Endometrium (tissue), 2 donors: ENCODE results near the gene ALDH5A1.

Experiments used
- FAIRE-seq: peaks from 2 replicates; lab custom pipeline; 2012; peaks lifted over from hg19 to GRCh38; lab: Jason Lieb, UNC
- donor health status: control.
- donor health status: control.

ALDH5A1 gene

GRCh38 chr6:24524805-24525204 is 30.0 kb downstream of the ALDH5A1 start:
- no peak for FAIRE-seq

DNA sequence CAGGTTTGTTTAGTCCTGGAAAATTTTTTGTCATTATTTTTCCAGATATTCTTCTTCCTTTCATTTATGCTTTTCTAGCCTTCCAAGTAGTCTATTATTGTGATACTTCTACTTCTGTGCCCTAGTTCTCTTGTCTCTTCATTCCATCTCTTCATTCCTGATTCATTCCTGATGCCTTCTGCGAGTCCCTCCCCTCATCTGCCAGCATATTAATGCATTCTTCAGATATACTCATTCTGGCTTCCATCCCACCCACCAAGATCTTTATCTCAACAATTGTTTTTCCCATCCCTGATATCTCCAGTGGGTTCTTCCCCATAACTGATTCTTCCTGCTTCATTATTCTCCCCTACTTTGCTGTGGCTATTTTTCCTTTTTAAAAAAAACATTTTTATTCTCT is 35.2 kb downstream of the ALDH5A1 start:
- no peak for FAIRE-seq

DNA sequence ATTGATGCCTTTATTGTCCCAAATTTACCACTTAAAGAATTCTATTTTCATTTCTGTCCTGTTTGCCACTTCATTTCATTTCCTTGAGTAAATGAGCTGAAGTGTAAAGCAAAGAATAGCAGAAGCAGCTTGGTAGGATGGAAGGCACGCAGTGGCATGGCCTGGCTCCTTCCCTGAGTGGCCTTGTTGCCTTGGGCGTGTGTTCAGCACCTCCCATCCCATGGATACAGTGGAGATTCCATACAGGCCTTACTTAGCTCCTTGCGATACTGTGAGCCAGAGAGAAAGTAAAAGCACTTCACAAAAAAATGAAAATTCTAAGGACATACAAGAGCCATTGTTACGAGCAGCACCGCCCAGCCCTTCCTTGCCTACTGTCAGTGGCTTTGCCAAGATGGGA is 39.6 kb downstream of the ALDH5A1 start:
- no peak for FAIRE-seq

GRCh38 chr6:24535210-24535609 is 40.4 kb downstream of the ALDH5A1 start:
- no peak for FAIRE-seq

DNA sequence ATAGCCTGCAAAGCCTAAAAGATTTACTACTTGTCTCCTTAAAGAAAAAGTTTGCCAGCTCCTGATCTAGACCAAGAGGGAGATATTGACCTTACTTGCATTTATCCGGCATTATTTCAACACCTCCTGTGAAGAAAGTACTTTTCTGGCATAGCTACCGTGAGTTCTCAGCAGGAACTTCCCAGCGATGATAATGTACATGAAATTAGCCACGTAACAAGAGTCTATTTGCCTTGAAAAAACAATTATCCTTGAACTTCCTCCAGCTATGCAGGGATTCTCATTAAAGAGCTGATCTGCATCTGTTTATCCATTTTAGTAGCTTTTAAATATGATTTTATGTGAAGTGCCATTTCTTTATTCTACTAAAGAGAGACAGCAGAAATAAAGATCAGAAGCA is 41.7 kb downstream of the ALDH5A1 start:
- no peak for FAIRE-seq

- FAIRE-seq = no peak
Measured at GRCh38 chr6:24537082-24537699, 42.4 kb downstream of the ALDH5A1 start.

GRCh38 chr6:24537771-24538385 is 43.1 kb downstream of the ALDH5A1 start:
- peak; percentile 76 for FAIRE-seq

DNA sequence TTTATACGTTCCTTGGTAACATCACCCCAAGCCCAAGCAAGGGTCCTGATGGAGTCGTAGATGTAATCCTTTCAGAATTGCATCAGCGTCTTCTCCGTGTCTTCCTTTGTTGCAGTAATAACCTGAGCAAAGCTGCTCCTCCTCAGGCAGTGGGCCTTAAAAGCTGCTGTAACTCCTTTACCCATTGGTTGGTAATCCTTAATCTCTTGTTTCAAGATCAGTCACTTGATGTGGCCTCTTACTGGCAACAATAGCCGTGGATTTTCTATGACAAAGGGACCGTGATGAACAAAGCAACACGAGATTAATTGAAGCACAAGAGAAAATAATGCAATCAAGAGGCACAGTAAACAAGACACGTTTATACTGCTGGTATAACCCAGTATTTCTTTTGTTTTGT is 44.6 kb downstream of the ALDH5A1 start:
- no peak for FAIRE-seq

- no peak for FAIRE-seq
Measured at GRCh38 chr6:24540197-24540596, 45.4 kb downstream of the ALDH5A1 start.

GRCh38 chr6:24543683-24544082 is 48.9 kb downstream of the ALDH5A1 start:
- FAIRE-seq = no peak

- no peak for FAIRE-seq
Measured at GRCh38 chr6:24545183-24545582, 50.4 kb downstream of the ALDH5A1 start.

GRCh38 chr6:24545691-24546090 is 50.9 kb downstream of the ALDH5A1 start:
- FAIRE-seq = no peak

- no peak for FAIRE-seq
Measured at GRCh38 chr6:24546439-24546838, 51.7 kb downstream of the ALDH5A1 start.

DNA sequence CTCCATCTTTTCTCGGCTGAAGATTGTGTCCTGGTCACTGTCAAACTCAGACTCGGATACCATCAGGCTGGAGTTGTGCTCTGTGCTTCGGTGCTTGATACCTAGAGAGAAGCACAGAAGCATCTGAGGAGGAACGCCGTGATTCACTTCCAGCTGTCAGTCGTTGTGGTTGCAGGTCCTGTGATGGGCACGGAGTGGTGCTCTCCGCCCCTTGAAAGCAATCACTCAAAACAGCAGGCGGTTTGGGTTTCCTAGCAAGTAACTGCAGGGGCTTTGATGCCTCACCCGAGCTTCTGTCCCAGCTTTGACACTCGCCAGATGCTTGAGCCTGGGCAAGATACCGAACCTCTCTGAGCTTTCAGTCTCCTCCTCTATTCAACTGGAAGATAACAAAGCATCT is 52.5 kb downstream of the ALDH5A1 start:
- FAIRE-seq = no peak

GRCh38 chr6:24549158-24549557 is 54.4 kb downstream of the ALDH5A1 start:
- FAIRE-seq = no peak

GRCh38 chr6:24549674-24550353 is 55.0 kb downstream of the ALDH5A1 start:
- FAIRE-seq = no peak

DNA sequence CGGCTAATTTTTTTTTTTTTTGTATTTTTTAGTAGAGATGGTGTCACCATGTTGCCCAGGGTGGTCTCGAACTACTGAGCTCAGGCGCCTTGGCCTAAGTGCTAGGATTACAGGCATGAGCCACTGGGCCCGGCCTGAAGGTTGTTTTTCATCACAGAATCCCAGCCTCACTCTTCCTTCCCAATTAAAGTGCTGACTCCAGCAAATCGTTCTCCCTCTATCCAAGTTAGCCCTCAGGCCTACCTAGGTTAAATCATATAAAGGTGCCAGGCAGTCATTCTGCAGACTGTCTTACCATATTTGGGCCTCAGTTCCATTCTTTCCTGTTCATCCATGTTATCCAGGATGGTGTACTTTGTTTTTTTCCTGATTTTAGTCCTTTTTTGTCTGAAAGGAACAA is 56.4 kb downstream of the ALDH5A1 start:
- FAIRE-seq = no peak

DNA sequence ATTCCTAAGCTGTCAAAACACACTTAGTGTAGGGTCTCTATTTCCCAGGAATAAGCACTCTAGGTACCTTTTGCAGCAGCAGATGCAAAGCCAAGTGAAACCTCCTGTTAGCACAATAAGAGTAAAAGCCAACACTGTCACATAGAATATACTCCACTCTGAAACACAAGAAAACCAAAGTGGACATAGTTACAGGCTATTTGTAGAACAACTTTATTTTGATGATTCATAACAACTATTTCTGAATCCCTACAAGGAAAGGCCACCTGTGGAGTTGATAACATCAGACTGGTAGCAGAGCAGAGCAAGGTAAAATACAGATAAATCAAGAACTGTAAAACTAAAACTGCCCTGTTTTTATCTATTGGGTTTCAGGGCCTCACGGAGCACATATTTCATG is 59.7 kb downstream of the ALDH5A1 start:
- FAIRE-seq = no peak

DNA sequence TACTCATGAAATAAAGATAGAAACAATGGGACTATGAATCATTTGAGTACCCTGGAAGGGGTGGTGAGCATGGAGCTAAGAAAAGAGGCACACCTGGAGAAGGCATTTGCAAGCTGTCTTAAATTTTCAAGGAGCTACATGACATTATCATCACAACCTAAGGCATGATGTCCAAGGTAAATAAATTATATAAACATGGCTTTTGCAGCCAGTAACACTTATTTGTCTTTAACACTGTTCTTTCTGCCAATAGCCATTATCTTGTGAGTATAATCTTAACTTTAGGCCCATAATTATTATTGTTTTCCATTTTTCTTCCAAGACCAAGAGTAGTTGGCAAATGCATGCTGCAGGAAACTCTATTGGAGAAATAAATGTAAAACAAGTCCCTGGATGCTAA is 63.7 kb downstream of the ALDH5A1 start:
- no peak for FAIRE-seq

- FAIRE-seq = no peak
Measured at GRCh38 chr6:24564081-24564480, 69.3 kb downstream of the ALDH5A1 start.

DNA sequence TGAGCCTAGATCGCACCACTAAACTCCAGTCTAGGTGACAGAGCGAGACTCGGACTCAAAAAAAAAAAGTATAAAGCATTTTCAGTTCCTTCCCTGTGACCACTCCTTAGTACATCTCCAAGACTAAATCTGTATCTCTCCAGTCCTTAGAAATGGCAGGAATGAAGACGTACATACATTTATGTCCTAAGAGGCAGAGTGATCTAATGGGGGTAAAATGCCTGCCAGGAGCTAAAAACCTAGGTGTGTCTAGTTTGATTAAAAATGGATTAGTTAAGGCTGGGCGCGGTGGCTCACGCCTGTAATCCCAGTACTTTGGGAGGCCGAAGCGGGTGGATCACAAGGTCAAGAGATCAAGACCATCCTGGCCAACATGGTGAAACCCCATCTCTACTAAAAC is 70.4 kb downstream of the ALDH5A1 start:
- no peak for FAIRE-seq

- FAIRE-seq = no peak
Measured at GRCh38 chr6:24566020-24566767, 71.4 kb downstream of the ALDH5A1 start.

- FAIRE-seq = no peak
Measured at GRCh38 chr6:24568683-24569082, 73.9 kb downstream of the ALDH5A1 start.
